ENCODE measurements around the gene ATP1A4. TPM values are rescaled to one million over a fixed set of nuclear protein-coding genes. Genes with fewer than 3 reads are reported as not detected.

ATP1A4 gene
- total and polyA plus RNA-seq, 2 of the 13 experiments (the other 11 are each of a cell fraction or from before 2014, with no cell fraction given) = not detected

DNA sequence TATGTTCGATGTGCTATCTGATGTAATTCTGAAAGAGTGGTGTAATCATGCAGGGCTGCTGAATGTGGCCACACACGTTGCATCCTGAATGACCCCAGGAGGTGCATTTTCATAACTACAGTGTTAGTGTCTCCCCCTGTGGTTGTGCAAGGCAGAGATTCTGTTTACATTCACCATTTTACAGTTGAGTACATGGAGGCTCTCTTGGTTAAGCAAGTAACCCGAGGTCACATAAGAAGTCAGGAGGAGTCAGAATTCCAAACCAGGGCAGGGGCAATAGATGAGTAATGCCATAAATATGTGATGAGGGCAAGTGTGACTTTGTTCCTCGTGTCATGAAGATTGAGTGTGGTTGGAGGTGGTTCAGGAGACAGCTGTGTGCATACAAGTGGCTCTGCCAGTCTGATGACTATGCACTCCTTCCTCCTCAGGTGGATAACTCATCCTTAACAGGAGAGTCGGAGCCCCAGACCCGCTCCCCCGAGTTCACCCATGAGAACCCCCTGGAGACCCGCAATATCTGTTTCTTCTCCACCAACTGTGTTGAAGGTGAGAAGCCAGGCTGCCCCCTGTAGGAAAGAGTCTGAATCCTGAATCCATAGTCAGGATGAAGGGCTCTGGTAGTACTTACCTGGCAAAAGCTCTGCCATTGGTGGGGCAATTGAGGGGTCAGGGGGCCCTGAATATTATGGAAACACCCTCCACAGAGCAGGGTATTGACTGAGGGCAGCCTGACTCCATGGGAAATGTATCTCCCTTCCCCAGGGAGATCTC, 26.5 kb upstream of the ATP1A4 start:
- peak; percentile 63 for ATAC-seq
- DNase-seq (ENCODE audit: low spot score) = peak; percentile 88
- no TSS peak for BruUV-seq (replicated peaks)
- ChIA-PET CTCF (ENCODE audit: low intra/inter-chr PET ratio, low total read pairs) (no interaction called here), POLR2A (no interaction called here)
- Histone ChIP-seq H3K27me3 (ENCODE audit: control insufficient read depth in 1 of 2, insufficient read depth in 2 of 2, low read length in 2 of 2) (no peaks in the 10 kb centered on the region; a peak in 1 of 5 replicates), H2AFZ (ENCODE audit: low read length) (no peak overlapping the region), H3K9me3 (ENCODE audit: low read length) (no peaks in the 10 kb centered on the region), H3K4me1 (ENCODE audit: insufficient read depth, low read length) (peaks cover 54% of the 10 kb centered on the region), H3K36me3 (replicated peaks in 1 of 2; ENCODE audit: control insufficient read depth in 1 of 2, insufficient read depth in 2 of 2, low read length in 2 of 2) (no peaks in the 10 kb centered on the region), H3K4me2 (ENCODE audit: low read depth, low read length) (peak overlapping the region; percentile 32), H4K20me1 (ENCODE audit: insufficient read depth, low read length) (no peaks in the 10 kb centered on the region), H3K9ac (ENCODE audit: insufficient read depth, low read depth, low read length) (no peak overlapping the region), H3K4me3 (replicated peaks in 1 of 3; ENCODE audit: insufficient read depth in 1 of 3, low read depth in 2 of 3, low read length in 3 of 3) (no peak overlapping the region), H3K79me2 (ENCODE audit: insufficient read depth, low read length) (no peaks in the 10 kb centered on the region), H3K27ac (ENCODE audit: extremely low read length, insufficient read depth, low read length) (peak overlapping the region; percentile 7)
- no peak for FAIRE-seq
- in situ Hi-C loops (cut with HindIII; ENCODE audit: extremely low pct_ligation_motif_present, low pct_unique_long_range_greater_than_20kb) = no loop called here
- intact Hi-C loops (cut with micrococcal nuclease; ENCODE audit: unreplicated experiment) = no loop called here
- WGBS (ENCODE audit: low lambda C conversion rate) = 31% methylated on average over 7 of the region's 8 CpGs
- TF ChIP-seq ZNF629 (CRISPR knock-in tag; conservative IDR thresholded peaks at IDR 0.05) (no peak; the same call in 1 of the 2 replicates), ZNF746 (CRISPR knock-in tag; IDR thresholded peaks at IDR 0.05) (no peak), ETV5 (CRISPR knock-in tag; IDR thresholded peaks at IDR 0.05; ENCODE audit: borderline replicate concordance) (no peak), MIXL1 (CRISPR knock-in tag; IDR thresholded peaks at IDR 0.05) (no peak), PAF1 (CRISPR knock-in tag; IDR thresholded peaks at IDR 0.05) (no peak), SMARCE1 (IDR thresholded peaks at IDR 0.05; ENCODE audit: borderline replicate concordance) (no peak), SP140L (CRISPR knock-in tag; IDR thresholded peaks at IDR 0.05; ENCODE audit: borderline replicate concordance) (no peak), ZNF225 (CRISPR knock-in tag; IDR thresholded peaks at IDR 0.05) (no peak), ZNF883 (CRISPR knock-in tag; IDR thresholded peaks at IDR 0.05; ENCODE audit: not compliant biosample characterization) (no peak), KDM5A (IDR thresholded peaks at IDR 0.05; ENCODE audit: borderline replicate concordance, low read length) (no peak), TSC22D2 (CRISPR knock-in tag; IDR thresholded peaks at IDR 0.05; ENCODE audit: borderline replicate concordance) (no peak), ARNTL (CRISPR knock-in tag; IDR thresholded peaks at IDR 0.05) (no peak), FOXA3 (CRISPR knock-in tag; IDR thresholded peaks at IDR 0.05) (peak; percentile 51), ZSCAN25 (CRISPR knock-in tag; IDR thresholded peaks at IDR 0.05) (no peak), ZNF737 (CRISPR knock-in tag; IDR thresholded peaks at IDR 0.05; ENCODE audit: borderline replicate concordance) (no peak), TCF7 (IDR thresholded peaks at IDR 0.05; ENCODE audit: low read depth) (no peak), ZNF274 (CRISPR knock-in tag; IDR thresholded peaks at IDR 0.05) (no peak), BORCS8-MEF2B (CRISPR knock-in tag; IDR thresholded peaks at IDR 0.05) (no peak), ZNF577 (CRISPR knock-in tag; IDR thresholded peaks at IDR 0.05; ENCODE audit: borderline replicate concordance, low read depth) (no peak), MBD4 (IDR thresholded peaks at IDR 0.05; ENCODE audit: borderline replicate concordance, low read length) (no peak), MED13 (CRISPR knock-in tag; IDR thresholded peaks at IDR 0.05) (no peak), SETDB1 (CRISPR knock-in tag; IDR thresholded peaks at IDR 0.05; ENCODE audit: borderline replicate concordance) (no peak)
- TF ChIP-seq, protein P1, sequence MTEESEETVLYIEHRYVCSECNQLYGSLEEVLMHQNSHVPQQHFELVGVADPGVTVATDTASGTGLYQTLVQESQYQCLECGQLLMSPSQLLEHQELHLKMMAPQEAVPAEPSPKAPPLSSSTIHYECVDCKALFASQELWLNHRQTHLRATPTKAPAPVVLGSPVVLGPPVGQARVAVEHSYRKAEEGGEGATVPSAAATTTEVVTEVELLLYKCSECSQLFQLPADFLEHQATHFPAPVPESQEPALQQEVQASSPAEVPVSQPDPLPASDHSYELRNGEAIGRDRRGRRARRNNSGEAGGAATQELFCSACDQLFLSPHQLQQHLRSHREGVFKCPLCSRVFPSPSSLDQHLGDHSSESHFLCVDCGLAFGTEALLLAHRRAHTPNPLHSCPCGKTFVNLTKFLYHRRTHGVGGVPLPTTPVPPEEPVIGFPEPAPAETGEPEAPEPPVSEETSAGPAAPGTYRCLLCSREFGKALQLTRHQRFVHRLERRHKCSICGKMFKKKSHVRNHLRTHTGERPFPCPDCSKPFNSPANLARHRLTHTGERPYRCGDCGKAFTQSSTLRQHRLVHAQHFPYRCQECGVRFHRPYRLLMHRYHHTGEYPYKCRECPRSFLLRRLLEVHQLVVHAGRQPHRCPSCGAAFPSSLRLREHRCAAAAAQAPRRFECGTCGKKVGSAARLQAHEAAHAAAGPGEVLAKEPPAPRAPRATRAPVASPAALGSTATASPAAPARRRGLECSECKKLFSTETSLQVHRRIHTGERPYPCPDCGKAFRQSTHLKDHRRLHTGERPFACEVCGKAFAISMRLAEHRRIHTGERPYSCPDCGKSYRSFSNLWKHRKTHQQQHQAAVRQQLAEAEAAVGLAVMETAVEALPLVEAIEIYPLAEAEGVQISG (CRISPR knock-in tag; IDR thresholded peaks at IDR 0.05) = no peak
- TF ChIP-seq, protein P2, sequence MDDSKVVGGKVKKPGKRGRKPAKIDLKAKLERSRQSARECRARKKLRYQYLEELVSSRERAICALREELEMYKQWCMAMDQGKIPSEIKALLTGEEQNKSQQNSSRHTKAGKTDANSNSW (CRISPR knock-in tag; IDR thresholded peaks at IDR 0.05; ENCODE audit: borderline replicate concordance) = no peak

Data from HepG2 (cell line).